A204.1 (cell line): ENCODE measurements around the gene KCNK18.
"Not testable (repeated sequence)": the region's sequence is repeated elsewhere in the genome, so short reads cannot be mapped to it uniquely, and the experiment has no call there.

ENCODE experiments used
- FAIRE-seq: peaks from 2 replicates; lab custom pipeline; 2012; peaks lifted over from hg19 to GRCh38; lab: Jason Lieb, UNC

Gene KCNK18

GRCh38 chr10:117174439-117175214 lies 22.7 kb upstream of the KCNK18 start:
- FAIRE-seq: peak; percentile 93

GRCh38 chr10:117175215-117175900 lies 21.9 kb upstream of the KCNK18 start:
- FAIRE-seq: no peak

DNA sequence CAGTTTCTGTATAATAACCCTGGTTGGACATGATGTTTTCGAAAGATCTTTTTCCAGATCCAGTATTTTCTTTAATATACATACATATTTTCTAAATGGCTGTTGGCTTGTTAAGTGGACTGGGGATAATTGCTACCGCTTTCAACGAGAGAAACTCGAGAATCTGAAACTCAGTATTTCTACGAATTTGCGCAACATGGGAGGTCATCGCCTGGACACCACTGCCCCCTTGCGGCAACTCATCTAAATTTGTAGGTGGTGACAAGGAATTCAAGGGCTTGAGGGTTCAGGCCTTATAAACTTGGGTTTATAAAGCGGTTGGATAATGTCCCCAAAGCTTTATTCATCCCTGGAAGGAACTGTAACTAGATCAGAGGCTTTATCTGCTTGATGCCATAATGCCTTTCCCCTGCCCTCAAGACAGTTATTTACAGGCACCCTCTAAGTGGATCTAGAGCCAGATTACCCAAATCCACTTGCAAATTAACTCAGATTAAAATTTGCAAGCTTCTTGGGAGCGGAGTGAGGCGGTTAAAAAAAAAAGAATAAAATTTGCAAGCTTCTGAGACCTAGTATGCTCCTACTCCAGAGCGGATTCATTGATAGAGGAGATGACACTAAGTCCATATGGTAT lies 21.3 kb upstream of the KCNK18 start:
- FAIRE-seq: peak; percentile 88

- FAIRE-seq: no peak
Measured at GRCh38 chr10:117178190-117178589, 19.1 kb upstream of the KCNK18 start.

DNA sequence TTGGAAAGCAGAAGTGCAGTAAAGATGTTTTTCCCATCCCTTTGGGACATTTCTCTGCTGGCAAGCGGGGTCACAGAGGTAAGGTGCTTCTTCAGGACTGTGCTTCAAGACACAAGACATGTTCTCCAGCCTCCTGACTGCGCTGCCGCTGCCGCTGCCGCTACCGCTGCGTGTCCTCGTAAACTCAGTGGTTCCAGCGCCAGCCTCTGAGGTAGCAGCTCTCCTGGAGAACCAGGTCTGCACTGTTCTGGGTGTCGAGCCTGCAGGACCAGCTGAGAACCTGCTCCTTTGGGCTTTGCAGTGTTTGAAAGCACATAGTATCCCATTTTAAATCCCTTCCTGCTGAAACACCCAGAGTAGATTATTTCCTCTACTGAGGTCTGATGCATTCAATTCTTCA lies 13.0 kb upstream of the KCNK18 start:
- no peak for FAIRE-seq

GRCh38 chr10:117184821-117185220 lies 12.5 kb upstream of the KCNK18 start:
- no peak for FAIRE-seq

GRCh38 chr10:117185817-117186216 lies 11.5 kb upstream of the KCNK18 start:
- FAIRE-seq: not testable (repeated sequence)

DNA sequence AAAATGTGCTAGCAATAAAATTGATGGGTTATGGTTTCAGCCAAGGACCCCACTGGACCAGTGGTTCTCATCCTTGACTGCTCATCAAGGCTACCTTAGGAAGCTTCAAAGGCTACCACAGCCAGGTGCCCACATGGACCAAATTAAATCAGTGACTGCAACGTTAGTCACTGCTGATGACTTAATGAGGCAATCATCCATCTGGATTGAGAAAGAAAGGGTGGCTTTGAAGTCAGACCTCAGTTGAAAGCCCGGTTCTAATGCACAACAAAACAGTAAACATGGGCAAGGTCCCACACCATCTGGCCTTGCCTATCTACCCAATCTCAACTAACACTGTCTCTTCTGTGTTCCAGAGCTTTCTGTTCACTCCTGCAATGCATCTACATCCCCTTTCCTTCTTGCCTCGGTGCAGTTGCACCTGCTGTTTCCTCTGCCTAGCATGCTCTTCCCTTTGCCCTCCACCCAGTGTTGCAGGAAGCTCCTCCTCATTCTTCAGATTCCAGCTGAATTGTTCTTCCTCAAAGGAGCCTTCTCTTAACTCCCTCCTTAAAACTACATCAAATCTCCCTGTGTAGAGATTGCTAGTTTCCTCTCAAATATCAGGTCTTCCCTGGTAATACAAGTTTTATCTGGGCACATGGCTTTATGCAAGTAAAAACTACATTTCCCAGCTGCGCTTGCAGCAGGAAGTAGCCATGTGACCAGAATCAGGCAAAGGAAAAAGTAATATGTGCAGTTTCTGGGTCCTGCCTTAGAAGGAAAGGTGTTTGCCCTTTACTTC lies 10.3 kb upstream of the KCNK18 start:
- FAIRE-seq: no peak

DNA sequence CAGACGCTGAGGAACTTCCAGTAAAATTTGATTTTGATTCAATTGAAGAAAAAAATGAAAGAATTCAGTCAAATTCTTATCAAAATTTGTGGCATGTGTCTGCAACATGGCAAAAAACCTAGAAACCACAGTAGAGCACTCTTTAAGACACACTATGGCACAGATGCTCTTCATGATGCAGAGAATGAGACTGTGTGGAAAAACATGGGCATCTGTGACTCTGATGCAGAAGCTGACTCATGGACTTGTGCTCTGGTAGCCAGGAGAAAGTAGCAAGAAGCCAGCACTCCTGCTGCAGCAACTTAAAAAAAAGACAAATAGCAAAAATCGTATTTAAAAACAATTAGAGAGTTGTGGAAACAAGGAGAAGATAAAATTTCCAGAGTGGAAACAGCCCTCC lies 8.9 kb upstream of the KCNK18 start:
- FAIRE-seq: no peak

GRCh38 chr10:117189557-117189956 lies 7.7 kb upstream of the KCNK18 start:
- FAIRE-seq: no peak

- no peak for FAIRE-seq
Measured at GRCh38 chr10:117198088-117198487, 799 bp downstream of the KCNK18 start.

DNA sequence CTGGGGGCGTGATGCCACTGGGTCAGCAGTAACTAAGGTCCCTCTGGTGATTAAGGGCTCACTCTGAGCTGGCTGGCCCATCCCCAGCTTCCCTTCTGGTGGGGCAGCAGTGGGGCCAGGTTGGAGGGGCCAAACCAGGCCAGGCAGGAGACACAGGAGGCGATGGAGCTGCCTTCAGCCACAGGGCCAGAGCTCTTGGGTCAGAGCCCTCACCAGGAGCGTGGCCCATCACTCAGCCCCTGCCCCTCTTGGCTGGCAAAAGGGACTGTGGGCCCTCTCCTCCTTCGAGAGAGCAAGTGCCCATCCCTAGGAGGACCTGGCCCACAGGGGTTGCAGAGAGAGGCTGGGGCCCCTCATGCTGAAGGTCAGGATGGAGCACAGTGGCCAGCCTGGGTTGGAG lies 4.5 kb downstream of the KCNK18 start:
- no peak for FAIRE-seq

DNA sequence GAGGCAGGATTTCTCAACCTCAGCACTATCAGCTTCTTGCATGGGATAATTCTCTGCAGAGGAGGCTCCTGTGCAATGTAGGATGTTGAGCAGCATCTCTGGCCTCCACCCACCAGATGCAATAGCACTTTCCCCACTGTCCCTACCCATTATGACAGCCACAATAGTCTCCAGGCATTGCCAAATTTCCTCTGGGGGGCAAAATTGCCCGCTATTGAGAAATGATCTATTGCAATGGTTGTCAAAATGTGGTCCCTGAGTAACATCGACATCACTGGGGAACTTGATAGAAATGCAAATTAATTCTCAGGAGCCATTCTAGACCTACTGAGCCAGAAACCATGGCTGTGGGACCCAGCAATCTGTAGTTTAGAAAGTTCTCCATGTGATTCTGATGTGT lies 7.0 kb downstream of the KCNK18 start:
- no peak for FAIRE-seq

GRCh38 chr10:117212176-117212575 lies 14.9 kb downstream of the KCNK18 start:
- no peak for FAIRE-seq

GRCh38 chr10:117214401-117214800 lies 17.1 kb downstream of the KCNK18 start:
- FAIRE-seq: no peak

DNA sequence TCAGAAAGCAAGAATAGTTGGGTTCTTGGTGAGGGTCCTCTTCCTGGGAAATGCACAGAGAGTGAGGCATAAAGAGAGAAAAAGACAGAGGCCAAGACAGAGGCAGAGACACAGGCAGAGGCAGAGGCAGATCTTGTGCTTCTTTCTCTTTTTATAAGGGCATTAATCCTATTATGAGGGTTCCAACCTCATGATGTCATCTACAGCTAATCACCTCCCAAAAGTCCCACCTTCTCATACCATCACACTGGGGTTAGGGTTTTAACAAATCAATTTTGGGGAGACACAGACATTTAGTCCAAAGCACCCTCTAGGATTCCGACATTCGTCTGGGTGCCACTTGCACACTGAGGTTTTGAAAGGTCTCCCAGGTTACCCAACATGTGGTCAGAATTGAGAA lies 17.8 kb downstream of the KCNK18 start:
- no peak for FAIRE-seq

- FAIRE-seq: no peak
Measured at GRCh38 chr10:117216028-117216427, 18.7 kb downstream of the KCNK18 start.

- no peak for FAIRE-seq
Measured at GRCh38 chr10:117216611-117217195, 19.4 kb downstream of the KCNK18 start.

DNA sequence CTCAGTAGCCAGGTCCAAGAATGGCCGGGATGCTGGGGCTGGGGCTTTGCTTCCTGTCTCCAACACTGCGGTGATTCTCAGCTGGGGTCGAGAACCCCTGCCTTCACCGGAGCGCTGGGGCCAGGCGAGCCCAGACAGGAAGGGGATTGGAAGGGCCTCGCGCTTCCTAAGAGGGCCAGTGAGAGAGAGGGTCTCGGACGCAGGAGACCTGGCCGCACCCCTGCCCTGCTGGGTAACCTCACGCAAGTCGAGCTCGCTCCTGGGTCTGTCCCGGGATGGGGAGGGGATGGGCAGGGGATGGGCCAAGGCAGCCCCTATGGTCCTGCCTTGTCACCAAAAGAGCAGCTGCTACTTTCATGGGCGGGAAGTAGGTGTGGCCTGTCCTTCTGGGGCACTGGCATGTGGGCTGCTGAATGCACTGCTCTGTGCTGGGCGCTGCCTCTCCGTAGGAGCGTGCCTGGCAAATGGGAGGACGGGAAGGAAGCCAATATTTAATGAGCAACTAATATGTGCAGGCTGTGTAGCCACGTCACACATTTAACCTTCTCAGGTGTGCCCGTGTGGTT lies 20.0 kb downstream of the KCNK18 start:
- no peak for FAIRE-seq

GRCh38 chr10:117218654-117219053 lies 21.4 kb downstream of the KCNK18 start:
- no peak for FAIRE-seq

DNA sequence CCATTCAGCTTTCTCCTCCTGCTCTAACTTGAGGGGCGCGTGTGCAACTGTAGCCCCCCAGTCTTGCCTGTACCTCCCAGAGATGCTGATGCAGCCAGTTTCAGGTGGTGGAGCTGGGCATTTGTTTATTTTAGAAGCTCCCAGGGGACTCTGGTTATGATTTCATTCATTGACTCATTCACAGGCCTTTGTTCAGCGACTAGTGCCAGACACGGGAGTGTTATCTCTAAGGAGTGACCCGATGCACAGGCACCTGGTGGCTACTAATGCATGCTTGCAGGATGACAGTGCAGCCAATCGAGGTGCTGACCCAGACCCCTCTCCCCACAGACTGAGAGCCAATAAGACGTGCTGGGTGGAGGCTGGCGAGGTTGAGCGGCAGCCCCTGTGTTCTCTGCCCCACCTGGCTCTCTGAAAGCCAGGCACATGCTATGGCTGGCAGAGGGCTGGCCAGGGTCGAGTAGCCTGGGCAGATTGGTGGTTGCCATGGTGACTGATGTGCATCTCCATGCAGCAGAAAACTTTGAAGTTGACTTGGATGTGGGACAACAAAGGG lies 23.9 kb downstream of the KCNK18 start:
- no peak for FAIRE-seq

- no peak for FAIRE-seq
Measured at GRCh38 chr10:117222552-117222951, 25.3 kb downstream of the KCNK18 start.
